NT2/D1 (cell line): ENCODE data around the gene ASAP2.

Experiments used
- SUZ12 ChIP-seq: IDR thresholded peaks from 2 replicates; pipeline ENCODE4 v1.6.1; 2011; ENCODE audit not compliant: insufficient read length, insufficient read depth; ENCODE audit errors: extremely low read depth
- YY1 ChIP-seq: IDR thresholded peaks from 2 replicates; pipeline ENCODE4 v1.6.1; 2011; ENCODE audit not compliant: insufficient read length, insufficient read depth
- ZNF274 ChIP-seq: IDR thresholded peaks from 2 replicates; pipeline ENCODE4 v1.6.1; 2011; ENCODE audit warnings: mild to moderate bottlenecking, low read depth, low read length

- TF ChIP-seq ZNF274 (no peak), YY1 (no peak), SUZ12 (no peak)
Measured at GRCh38 chr2:9345997-9346396, 139.4 kb downstream of the ASAP2 start.
